GM18526 (cell line): ENCODE measurements around the gene PIGN.

ENCODE experiments used
- POLR2A ChIP-seq: IDR thresholded peaks from 3 replicates; pipeline ENCODE4 v1.6.1; 2011; ENCODE audit not compliant: insufficient read length; ENCODE audit errors: extremely low read depth

The PIGN gene

GRCh38 chr18:62189208-62189607 lies 2.4 kb upstream of the PIGN start:
- no peak for TF ChIP-seq POLR2A

GRCh38 chr18:62187543-62188510 lies 971 bp upstream of the PIGN start:
- TF ChIP-seq POLR2A, result no peak

GRCh38 chr18:62186499-62186773 lies 420 bp downstream of the PIGN start:
- TF ChIP-seq POLR2A, result no peak

GRCh38 chr18:62183578-62184195 lies 3.2 kb downstream of the PIGN start:
- TF ChIP-seq POLR2A, result no peak

GRCh38 chr18:62182220-62182619 lies 4.6 kb downstream of the PIGN start:
- no peak for TF ChIP-seq POLR2A

- TF ChIP-seq POLR2A, result no peak
Measured at GRCh38 chr18:62179213-62179612, 7.6 kb downstream of the PIGN start.

GRCh38 chr18:62177271-62177670 lies 9.6 kb downstream of the PIGN start:
- TF ChIP-seq POLR2A, result no peak

GRCh38 chr18:62175521-62175920 lies 11.3 kb downstream of the PIGN start:
- TF ChIP-seq POLR2A, result no peak

- no peak for TF ChIP-seq POLR2A
Measured at GRCh38 chr18:62172298-62172697, 14.6 kb downstream of the PIGN start.

- no peak for TF ChIP-seq POLR2A
Measured at GRCh38 chr18:62170857-62171256, 16.0 kb downstream of the PIGN start.

- no peak for TF ChIP-seq POLR2A
Measured at GRCh38 chr18:62165583-62165982, 21.3 kb downstream of the PIGN start.

GRCh38 chr18:62164855-62165487 lies 21.9 kb downstream of the PIGN start:
- no peak for TF ChIP-seq POLR2A

GRCh38 chr18:62164310-62164709 lies 22.5 kb downstream of the PIGN start:
- TF ChIP-seq POLR2A, result no peak

- no peak for TF ChIP-seq POLR2A
Measured at GRCh38 chr18:62157843-62158242, 29.0 kb downstream of the PIGN start.

GRCh38 chr18:62152844-62153243 lies 34.0 kb downstream of the PIGN start:
- no peak for TF ChIP-seq POLR2A

- TF ChIP-seq POLR2A, result no peak
Measured at GRCh38 chr18:62151068-62151771, 35.6 kb downstream of the PIGN start.

GRCh38 chr18:62144338-62144737 lies 42.5 kb downstream of the PIGN start:
- no peak for TF ChIP-seq POLR2A
